CD4-positive, alpha-beta T cell treated with Interleukin-4 for 1 hour (primary cell): Measurements from ENCODE around the gene ROR1.

Experiments used
- DNase-seq, 2 donors: peaks; one replicate each; pipeline ENCODE4 v3.0.0-alpha.2; 2020 to 2022

ROR1 gene

GRCh38 chr1:63773815-63774616 is at the start of gene ROR1:
ROR1 (plus strand) TSS chr1:63774017.
- peak; percentile 9 to 60 for DNase-seq

- DNase-seq: no peak
These were observed 49.4 kb upstream of the ROR1 start for GRCh38 chr1:63724375-63724899.

- DNase-seq: no peak
These were observed 45.1 kb upstream of the ROR1 start for GRCh38 chr1:63728611-63729226.

GRCh38 chr1:63729227-63729620 is 44.6 kb upstream of the ROR1 start:
- DNase-seq: no peak

- no peak for DNase-seq
These were observed 43.6 kb upstream of the ROR1 start for GRCh38 chr1:63730211-63730610.

GRCh38 chr1:63731117-63732043 is 42.4 kb upstream of the ROR1 start:
- DNase-seq: no peak

- DNase-seq: no peak
These were observed 41.2 kb upstream of the ROR1 start for GRCh38 chr1:63732666-63733065.

GRCh38 chr1:63738772-63739171 is 35.0 kb upstream of the ROR1 start:
- DNase-seq: no peak

GRCh38 chr1:63739452-63739851 is 34.4 kb upstream of the ROR1 start:
- DNase-seq: no peak

GRCh38 chr1:63740432-63740831 is 33.4 kb upstream of the ROR1 start:
- DNase-seq: no peak

- DNase-seq: no peak
These were observed 31.3 kb upstream of the ROR1 start for GRCh38 chr1:63742526-63742925.

- no peak for DNase-seq
These were observed 30.0 kb upstream of the ROR1 start for GRCh38 chr1:63743781-63744180.

- DNase-seq: no peak
These were observed 27.5 kb upstream of the ROR1 start for GRCh38 chr1:63746129-63746864.

GRCh38 chr1:63747445-63747844 is 26.4 kb upstream of the ROR1 start:
- no peak for DNase-seq

GRCh38 chr1:63748046-63748580 is 25.7 kb upstream of the ROR1 start:
- DNase-seq: no peak

GRCh38 chr1:63748641-63749040 is 25.2 kb upstream of the ROR1 start:
- DNase-seq: no peak

- no peak for DNase-seq
These were observed 23.1 kb upstream of the ROR1 start for GRCh38 chr1:63750721-63751120.

GRCh38 chr1:63752176-63752575 is 21.6 kb upstream of the ROR1 start:
- no peak for DNase-seq

- no peak for DNase-seq
These were observed 20.2 kb upstream of the ROR1 start for GRCh38 chr1:63753591-63753990.

- DNase-seq: no peak
These were observed 17.0 kb upstream of the ROR1 start for GRCh38 chr1:63756839-63757238.

- DNase-seq: no peak
These were observed 16.5 kb upstream of the ROR1 start for GRCh38 chr1:63757334-63757733.

- DNase-seq: no peak
These were observed 15.0 kb upstream of the ROR1 start for GRCh38 chr1:63758791-63759190.
